Neutrophil (primary cell): ENCODE results near the gene VWDE.
"Not testable (repeated sequence)": the region's sequence is repeated elsewhere in the genome, so short reads cannot be mapped to it uniquely, and the experiment has no call there.

ENCODE experiments used
- H3K27ac ChIP-seq: fragments of 200-600 bp; sonication (generic); 2 replicates; pipeline ENCODE4 v1.5.1; 2016; ENCODE audit warnings: mild to moderate bottlenecking, moderate library complexity
- H3K27me3 ChIP-seq: fragments of 200-600 bp; sonication (generic); 2 replicates; pipeline ENCODE4 v1.6.0; 2016; ENCODE audit warnings: mild to moderate bottlenecking
- H3K36me3 ChIP-seq: fragments of 200-600 bp; sonication (generic); 2 replicates; pipeline ENCODE4 v1.5.1; 2017
- H3K4me1 ChIP-seq, 2 experiments: fragments of 200-600 bp in 1 of 2; sonication (generic) in 1 of 2; 1 replicate in 1 of 2; 2 replicates in 1 of 2; pipeline versions ENCODE4 v1.5.1 to v1.6.1; 2013 to 2016; ENCODE audit warnings: low read depth in 1 of 2, low read length in 1 of 2, mild to moderate bottlenecking in 1 of 2, moderate library complexity in 1 of 2; ENCODE audit not compliant: control insufficient read depth in 1 of 2, insufficient read depth in 1 of 2
- H3K4me3 ChIP-seq, 2 experiments: fragments of 200-600 bp in 1 of 2; sonication (generic) in 1 of 2; 1 replicate in 1 of 2; 2 replicates in 1 of 2; pipeline ENCODE4 v1.5.1; 2013 to 2016; ENCODE audit warnings: low read depth in 1 of 2, low read length in 1 of 2, mild to moderate bottlenecking in 1 of 2, moderate library complexity in 1 of 2
- H3K9me3 ChIP-seq: fragments of 200-600 bp; sonication (generic); 2 replicates; pipeline ENCODE4 v1.5.1; 2016
- TF ChIP-seq, protein P1 (sequence below): fragments of 200-600 bp; sonication (generic); IDR thresholded peaks from 2 replicates; pipeline ENCODE4 v1.5.1; 2016; ENCODE audit warnings: antibody characterized with exemption

VWDE gene

DNA sequence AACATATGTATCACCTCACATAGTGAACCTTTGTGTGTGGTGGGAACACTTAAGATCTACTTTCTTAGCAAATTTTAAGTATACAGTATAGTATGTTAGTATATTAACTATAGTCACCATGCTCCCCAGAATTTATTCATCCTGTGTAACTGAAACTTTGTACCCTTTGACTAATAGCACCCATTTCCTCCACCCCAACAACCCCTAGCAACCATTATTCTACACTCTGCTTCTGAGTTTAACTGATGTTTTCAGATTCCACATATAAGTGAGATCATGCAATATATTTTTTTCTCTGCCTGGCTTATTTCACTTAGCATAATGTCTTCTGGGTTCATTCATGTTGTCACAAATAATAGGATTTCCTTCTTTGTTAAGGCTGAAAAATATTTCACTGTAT is 6.9 kb upstream of the VWDE start:
- H3K4me3 ChIP-seq = no peak overlapping the region

DNA sequence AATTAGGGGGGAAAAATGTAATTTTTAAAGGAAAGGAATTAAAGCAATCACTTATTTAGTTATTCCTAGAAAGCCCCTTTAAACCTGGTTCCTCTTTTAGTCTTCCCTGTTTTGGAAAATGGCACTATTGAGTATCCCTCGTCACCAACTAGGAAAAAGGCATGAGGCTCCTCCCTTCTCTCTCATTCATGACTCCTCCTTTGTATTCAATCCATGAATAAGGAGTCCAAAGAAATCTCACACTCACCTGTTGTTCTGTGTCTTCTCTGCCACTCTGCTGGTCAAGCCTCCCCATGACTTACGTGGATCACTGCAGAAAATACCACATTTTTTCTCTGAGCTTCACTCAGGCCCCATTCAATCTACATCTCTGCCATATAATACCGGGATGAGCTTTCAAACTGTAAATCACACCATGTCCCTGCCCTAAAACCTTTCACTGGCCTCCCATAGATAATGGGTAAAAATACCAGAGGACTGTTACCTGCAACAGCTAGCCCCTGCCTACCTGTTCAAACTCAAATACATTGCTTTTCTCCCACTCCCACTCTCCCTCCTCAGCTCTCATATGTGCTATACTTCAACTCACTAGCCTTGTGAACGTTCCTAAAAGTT is 5.5 kb upstream of the VWDE start:
- H3K27me3 ChIP-seq = peaks cover 6% of the 10 kb centered on the region
- peaks cover 0 to 2% of the 10 kb centered on the region in 2 experiments for H3K4me1 ChIP-seq
- H3K9me3 ChIP-seq = no peaks in the 10 kb centered on the region
- H3K4me3 ChIP-seq = no peak overlapping the region
- TF ChIP-seq, protein P1, sequence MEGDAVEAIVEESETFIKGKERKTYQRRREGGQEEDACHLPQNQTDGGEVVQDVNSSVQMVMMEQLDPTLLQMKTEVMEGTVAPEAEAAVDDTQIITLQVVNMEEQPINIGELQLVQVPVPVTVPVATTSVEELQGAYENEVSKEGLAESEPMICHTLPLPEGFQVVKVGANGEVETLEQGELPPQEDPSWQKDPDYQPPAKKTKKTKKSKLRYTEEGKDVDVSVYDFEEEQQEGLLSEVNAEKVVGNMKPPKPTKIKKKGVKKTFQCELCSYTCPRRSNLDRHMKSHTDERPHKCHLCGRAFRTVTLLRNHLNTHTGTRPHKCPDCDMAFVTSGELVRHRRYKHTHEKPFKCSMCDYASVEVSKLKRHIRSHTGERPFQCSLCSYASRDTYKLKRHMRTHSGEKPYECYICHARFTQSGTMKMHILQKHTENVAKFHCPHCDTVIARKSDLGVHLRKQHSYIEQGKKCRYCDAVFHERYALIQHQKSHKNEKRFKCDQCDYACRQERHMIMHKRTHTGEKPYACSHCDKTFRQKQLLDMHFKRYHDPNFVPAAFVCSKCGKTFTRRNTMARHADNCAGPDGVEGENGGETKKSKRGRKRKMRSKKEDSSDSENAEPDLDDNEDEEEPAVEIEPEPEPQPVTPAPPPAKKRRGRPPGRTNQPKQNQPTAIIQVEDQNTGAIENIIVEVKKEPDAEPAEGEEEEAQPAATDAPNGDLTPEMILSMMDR = no peak
- no peaks in the 10 kb centered on the region for H3K36me3 ChIP-seq
- H3K27ac ChIP-seq = no peak overlapping the region

More for the DNA sequence above, 6.9 kb upstream of the VWDE start:
- Histone ChIP-seq H3K9me3 (no peaks in the 10 kb centered on the region), H3K27me3 (no peaks in the 10 kb centered on the region), H3K36me3 (no peaks in the 10 kb centered on the region), H3K27ac (no peak overlapping the region), H3K4me1 (no peaks in the 10 kb centered on the region)
- TF ChIP-seq, protein P1 = no peak

DNA sequence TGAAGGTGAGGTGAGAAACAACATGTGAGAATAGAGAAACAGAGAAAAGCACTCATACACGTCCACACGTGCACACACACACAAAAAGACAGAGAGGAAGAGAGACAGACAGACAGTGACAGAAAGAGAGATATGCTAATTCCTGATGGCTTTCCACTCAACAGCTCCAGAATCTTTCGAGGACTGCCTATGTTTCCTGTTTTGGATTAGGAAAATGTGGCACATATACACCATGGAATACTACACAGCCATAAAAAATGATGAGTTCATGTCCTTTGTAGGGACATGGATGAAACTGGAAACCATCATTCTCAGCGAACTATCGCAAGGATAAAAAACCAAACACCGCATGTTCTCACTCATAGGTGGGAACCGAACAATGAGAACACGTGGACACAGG is 4.0 kb upstream of the VWDE start:
- not testable (repeated sequence) for H3K9me3 ChIP-seq, H3K27ac ChIP-seq, H3K4me3 ChIP-seq, H3K36me3 ChIP-seq
- Histone ChIP-seq H3K4me1 (peaks cover 9 to 15% of the 10 kb centered on the region in 2 experiments), H3K27me3 (peaks cover 22% of the 10 kb centered on the region)

DNA sequence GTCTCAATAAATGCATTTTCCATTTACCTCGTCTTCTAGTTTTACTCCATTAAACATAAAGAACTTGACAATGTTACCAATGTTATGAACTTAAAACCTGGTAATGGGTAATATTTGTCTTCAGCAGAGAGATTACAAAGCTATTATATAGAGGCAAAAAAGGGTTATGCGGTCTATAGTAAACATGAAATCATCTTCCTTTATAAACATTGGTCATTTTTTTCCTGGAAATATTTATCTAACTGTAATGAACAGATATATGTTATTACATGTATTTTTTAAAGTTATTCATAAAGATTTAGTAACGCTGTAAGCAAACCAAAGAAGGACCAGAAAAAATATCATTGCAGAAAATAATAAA is 1.3 kb downstream of the VWDE start:
- Histone ChIP-seq H3K36me3 (no peaks in the 10 kb centered on the region), H3K9me3 (peaks cover 9% of the 10 kb centered on the region), H3K4me1 (peaks cover 9 to 15% of the 10 kb centered on the region in 2 experiments), H3K27ac (no peak overlapping the region), H3K4me3 (no peak overlapping the region), H3K27me3 (peaks cover 31% of the 10 kb centered on the region)
- TF ChIP-seq, protein P1 = no peak

DNA sequence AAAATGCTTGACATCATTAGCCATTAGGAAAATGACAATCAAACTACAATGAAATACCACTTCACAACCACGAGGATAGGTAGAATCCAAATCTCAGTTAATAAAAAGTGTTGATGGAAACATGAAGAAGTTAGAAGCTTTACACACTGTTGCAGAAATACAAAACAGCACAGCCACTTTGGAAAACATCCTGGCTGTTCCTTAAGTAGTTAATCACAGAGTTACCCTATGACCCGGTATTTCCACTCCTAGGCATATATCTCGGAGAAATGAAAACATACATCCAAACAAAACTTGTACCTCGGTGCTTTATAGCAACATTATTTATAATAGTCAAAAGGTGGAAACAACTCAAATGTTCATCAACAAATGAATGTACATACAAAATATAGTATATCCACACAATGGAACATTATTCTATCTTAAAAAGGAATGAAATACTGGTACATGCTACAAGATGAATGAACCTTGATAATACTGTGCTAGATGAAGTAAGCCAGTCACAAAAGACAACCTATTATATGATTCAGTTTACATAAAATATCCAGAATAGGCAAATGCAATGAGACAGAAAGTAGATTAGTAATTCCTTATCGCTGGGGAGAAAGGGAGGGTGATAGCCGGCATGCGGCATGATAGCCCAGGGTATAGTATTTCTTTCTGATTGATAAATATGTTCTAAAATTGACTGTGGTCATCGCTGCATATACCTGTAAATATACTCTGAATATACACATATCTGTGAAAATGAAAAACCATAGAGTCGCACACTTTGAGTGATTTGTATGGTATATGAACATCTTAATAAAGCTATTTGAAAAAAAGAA is 1.9 kb downstream of the VWDE start:
- H3K27me3 ChIP-seq = peaks cover 31% of the 10 kb centered on the region

More for the DNA sequence above, 1.9 kb downstream of the VWDE start:
- TF ChIP-seq, protein P1 = no peak
- no peaks in the 10 kb centered on the region for H3K36me3 ChIP-seq
- no peak overlapping the region for H3K4me3 ChIP-seq
- H3K27ac ChIP-seq = no peak overlapping the region
- peaks cover 9% of the 10 kb centered on the region for H3K9me3 ChIP-seq
- H3K4me1 ChIP-seq = peaks cover 9 to 15% of the 10 kb centered on the region in 2 experiments
